Thymus (tissue), 11 donors: ENCODE measurements around the gene PDE10A. TPM values are rescaled to one million over a fixed set of nuclear protein-coding genes. Genes with fewer than 3 reads are reported as not detected.

Source experiments
- DNase-seq, 9 donors: peaks; one replicate each; pipeline ENCODE4 v3.0.0-alpha.2; 2013; ENCODE audit warnings: low spot score in 9 of 9, low read depth in 6 of 9, missing footprints in 1 of 9
- H3K27ac ChIP-seq, 2 donors: one replicate each; pipeline ENCODE4 v1.5.1; 2013; ENCODE audit warnings: control low read depth in 1 of 2, low read depth in 1 of 2, low read length in 1 of 2, mild to moderate bottlenecking in 1 of 2, moderate library complexity in 1 of 2
- H3K27me3 ChIP-seq, 2 donors: one replicate each; pipeline ENCODE4 v1.5.1; 2013; ENCODE audit warnings: low read length in 1 of 2; ENCODE audit not compliant: control insufficient read depth in 2 of 2, insufficient read depth in 1 of 2
- H3K36me3 ChIP-seq, 2 donors: one replicate each; pipeline ENCODE4 v1.5.1; 2013; ENCODE audit warnings: low read length in 1 of 2, mild to moderate bottlenecking in 1 of 2, moderate library complexity in 1 of 2; ENCODE audit not compliant: control insufficient read depth in 2 of 2, insufficient read depth in 2 of 2
- H3K4me1 ChIP-seq, 2 donors: one replicate each; pipeline ENCODE4 v1.5.1; 2013; ENCODE audit warnings: low read length in 2 of 2; ENCODE audit not compliant: control insufficient read depth in 2 of 2, insufficient read depth in 2 of 2
- H3K4me3 ChIP-seq, 2 donors: one replicate each; pipeline ENCODE4 v1.5.1; 2013; ENCODE audit warnings: low read length in 2 of 2, control low read depth in 1 of 2, mild to moderate bottlenecking in 1 of 2
- H3K9me3 ChIP-seq, 2 donors: one replicate each; pipeline ENCODE4 v1.5.1; 2013; ENCODE audit warnings: low read length in 1 of 2, mild to moderate bottlenecking in 1 of 2; ENCODE audit not compliant: control insufficient read depth in 2 of 2, insufficient read depth in 1 of 2
- WGBS: extraction: QIAGEN DNeasy Blood & Tissue Kit; methylation state at CpG from one replicate; pipeline ENCODE4 v1.1.7; 2013; 5-methylcytosine and 5-hydroxymethylcytosine counted together
- polyA plus RNA-seq: library from polyadenylated mRNA; stranded (reverse); fragments of 200-250 nt; gene quantifications from one replicate; pipeline ENCODE4 v1.2.3, GENCODE V29; 2013
- total RNA-seq: library from RNA; stranded (reverse); fragments of 120-200 nt; gene quantifications from one replicate; pipeline ENCODE4 v1.2.4, GENCODE V29; 2013
- donor health status: healthy.

PDE10A gene
- total and polyA plus RNA-seq, 2 donors = 0.94 to 3.2 TPM

GRCh38 chr6:165422192-165422591 is 240.8 kb downstream of the PDE10A start:
- 97% methylated on average over 11 of the region's 11 CpGs for WGBS
- H3K4me3 ChIP-seq = no peak overlapping the region
- no peaks in the 10 kb centered on the region for H3K27me3 ChIP-seq
- DNase-seq = no peak
- no peaks in the 10 kb centered on the region for H3K4me1 ChIP-seq
- no peaks in the 10 kb centered on the region for H3K36me3 ChIP-seq
- H3K9me3 ChIP-seq = no peaks in the 10 kb centered on the region
- H3K27ac ChIP-seq = no peak overlapping the region

- DNase-seq = no peak
- no peaks in the 10 kb centered on the region for H3K9me3 ChIP-seq
- H3K27ac ChIP-seq = no peak overlapping the region
- no peaks in the 10 kb centered on the region for H3K4me1 ChIP-seq
- 92% methylated on average over 6 of the region's 6 CpGs for WGBS
- H3K36me3 ChIP-seq = no peaks in the 10 kb centered on the region
- H3K4me3 ChIP-seq = no peak overlapping the region
- no peaks in the 10 kb centered on the region for H3K27me3 ChIP-seq
Observed at GRCh38 chr6:165417278-165417865, 245.7 kb downstream of the PDE10A start.

GRCh38 chr6:165404697-165405096 is 258.3 kb downstream of the PDE10A start:
- no peaks in the 10 kb centered on the region for H3K27me3 ChIP-seq
- no peak overlapping the region for H3K27ac ChIP-seq

GRCh38 chr6:165404296-165404695 is 258.7 kb downstream of the PDE10A start:
- H3K4me3 ChIP-seq = no peak overlapping the region
- H3K27ac ChIP-seq = no peak overlapping the region
- no peaks in the 10 kb centered on the region for H3K36me3 ChIP-seq
- no peak for DNase-seq
- H3K4me1 ChIP-seq = no peaks in the 10 kb centered on the region
- 96% methylated on average over 2 of the region's 2 CpGs for WGBS
- H3K9me3 ChIP-seq = no peaks in the 10 kb centered on the region
- H3K27me3 ChIP-seq = no peaks in the 10 kb centered on the region

More at GRCh38 chr6:165404697-165405096, 258.3 kb downstream of the PDE10A start:
- WGBS = 36% methylated on average over 2 of the region's 2 CpGs
- no peak for DNase-seq
- Histone ChIP-seq H3K4me1 (no peaks in the 10 kb centered on the region), H3K36me3 (no peaks in the 10 kb centered on the region), H3K9me3 (no peaks in the 10 kb centered on the region), H3K4me3 (no peak overlapping the region)

GRCh38 chr6:165403006-165403595 is 259.9 kb downstream of the PDE10A start:
- no peaks in the 10 kb centered on the region for H3K9me3 ChIP-seq
- H3K27ac ChIP-seq = no peak overlapping the region
- DNase-seq = no peak
- no peaks in the 10 kb centered on the region for H3K27me3 ChIP-seq
- 93% methylated on average over 7 of the region's 7 CpGs for WGBS
- H3K4me3 ChIP-seq = no peak overlapping the region
- H3K4me1 ChIP-seq = no peaks in the 10 kb centered on the region
- H3K36me3 ChIP-seq = no peaks in the 10 kb centered on the region

- 86% methylated on average over 2 of the region's 2 CpGs for WGBS
Observed at GRCh38 chr6:165401092-165401491, 261.9 kb downstream of the PDE10A start.

GRCh38 chr6:165390475-165390874 is 272.6 kb downstream of the PDE10A start:
- Histone ChIP-seq H3K4me3 (no peak overlapping the region), H3K27ac (no peak overlapping the region), H3K9me3 (no peaks in the 10 kb centered on the region), H3K4me1 (no peaks in the 10 kb centered on the region), H3K36me3 (no peaks in the 10 kb centered on the region), H3K27me3 (no peaks in the 10 kb centered on the region)
- WGBS = 97% methylated on average over 6 of the region's 6 CpGs
- no peak for DNase-seq

More at GRCh38 chr6:165401092-165401491, 261.9 kb downstream of the PDE10A start:
- Histone ChIP-seq H3K27me3 (no peaks in the 10 kb centered on the region), H3K36me3 (no peaks in the 10 kb centered on the region), H3K4me3 (no peak overlapping the region), H3K9me3 (no peaks in the 10 kb centered on the region), H3K4me1 (no peaks in the 10 kb centered on the region), H3K27ac (no peak overlapping the region)
- no peak for DNase-seq

GRCh38 chr6:165389534-165389933 is 273.5 kb downstream of the PDE10A start:
- Histone ChIP-seq H3K9me3 (no peaks in the 10 kb centered on the region), H3K4me1 (no peaks in the 10 kb centered on the region), H3K27me3 (no peaks in the 10 kb centered on the region), H3K27ac (no peak overlapping the region), H3K4me3 (no peak overlapping the region), H3K36me3 (no peaks in the 10 kb centered on the region)
- DNase-seq = no peak
- 60% methylated on average over 3 of the region's 3 CpGs for whole genome bisulfite sequencing

GRCh38 chr6:165383323-165383722 is 279.7 kb downstream of the PDE10A start:
- H3K27ac ChIP-seq = no peak overlapping the region
- 91% methylated on average over 3 of the region's 3 CpGs for WGBS
- no peaks in the 10 kb centered on the region for H3K4me1 ChIP-seq
- H3K27me3 ChIP-seq = no peaks in the 10 kb centered on the region
- no peaks in the 10 kb centered on the region for H3K36me3 ChIP-seq
- no peaks in the 10 kb centered on the region for H3K9me3 ChIP-seq
- no peak overlapping the region for H3K4me3 ChIP-seq
- no peak for DNase-seq
